C4-2B (cell line): ENCODE results near the gene XPO4.

Experiments used
- CTCF ChIP-seq: fragments of 450-650 bp; conservative IDR thresholded peaks from 2 replicates; pipeline ENCODE4 v1.5.1; 2017; ENCODE audit warnings: mild to moderate bottlenecking
- ZFX ChIP-seq: fragments of 450-650 bp; IDR thresholded peaks from 2 replicates; pipeline ENCODE4 v1.6.1; 2017

DNA sequence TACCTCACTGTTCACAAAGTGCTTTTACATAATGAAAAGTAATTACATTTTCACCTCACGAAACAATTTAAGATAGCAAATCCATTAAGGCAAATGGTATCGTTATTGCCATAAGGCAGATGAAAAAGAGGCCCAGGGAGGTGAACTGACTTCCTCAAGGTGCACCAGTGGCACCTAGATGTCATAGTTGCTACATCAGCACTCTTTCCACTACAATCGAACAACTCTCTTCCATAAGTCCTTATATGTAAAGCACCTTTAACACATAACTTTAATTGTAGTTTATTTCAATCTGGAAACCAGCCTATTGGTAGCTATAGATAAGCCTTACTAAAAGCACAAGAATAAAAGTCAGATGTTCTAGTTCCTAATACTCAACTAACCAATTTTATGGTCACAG is 35.1 kb downstream of the XPO4 start:
- TF ChIP-seq CTCF (no peak), ZFX (no peak)
